Peyer's patch (tissue), 4 donors: ENCODE data around the gene FRMPD4.

Experiments used
- POLR2A ChIP-seq, 2 donors: fragments of 450-650 bp; IDR thresholded peaks; one replicate each; pipeline ENCODE4 v1.5.1; 2017; ENCODE audit warnings: antibody characterized with exemption in 2 of 2, mild to moderate bottlenecking in 2 of 2, moderate library complexity in 2 of 2
- TF ChIP-seq, protein P1 (sequence below), 6 experiments: fragments of 450-650 bp in 4 of 6; fragments of 200-600 bp in 2 of 6; sonication (generic) in 1 of 6; IDR thresholded peaks; one replicate each; pipeline ENCODE4 v1.5.1; 2017 to 2019; ENCODE audit warnings: antibody characterized with exemption in 6 of 6, mild to moderate bottlenecking in 3 of 6, moderate library complexity in 1 of 6

DNA sequence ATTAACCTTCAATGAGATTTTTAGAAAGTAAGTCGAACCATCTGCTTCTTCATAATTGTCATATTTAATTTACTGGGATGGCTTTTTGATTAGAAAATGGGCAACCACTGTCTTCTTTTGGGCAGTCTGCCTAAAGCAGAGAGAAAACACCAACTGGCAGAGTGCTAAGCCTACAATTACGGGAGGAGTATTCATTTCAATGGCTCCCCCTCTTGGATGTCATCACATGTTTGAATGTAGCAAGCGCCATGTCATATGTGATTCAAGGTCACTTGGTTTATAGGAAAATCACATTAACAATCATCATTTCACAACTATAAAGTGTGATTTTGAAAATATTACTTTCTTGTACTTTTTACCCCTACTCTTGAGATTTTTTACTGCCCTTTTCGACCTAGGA lies 261.9 kb downstream of the FRMPD4 start:
- TF ChIP-seq, protein P1, sequence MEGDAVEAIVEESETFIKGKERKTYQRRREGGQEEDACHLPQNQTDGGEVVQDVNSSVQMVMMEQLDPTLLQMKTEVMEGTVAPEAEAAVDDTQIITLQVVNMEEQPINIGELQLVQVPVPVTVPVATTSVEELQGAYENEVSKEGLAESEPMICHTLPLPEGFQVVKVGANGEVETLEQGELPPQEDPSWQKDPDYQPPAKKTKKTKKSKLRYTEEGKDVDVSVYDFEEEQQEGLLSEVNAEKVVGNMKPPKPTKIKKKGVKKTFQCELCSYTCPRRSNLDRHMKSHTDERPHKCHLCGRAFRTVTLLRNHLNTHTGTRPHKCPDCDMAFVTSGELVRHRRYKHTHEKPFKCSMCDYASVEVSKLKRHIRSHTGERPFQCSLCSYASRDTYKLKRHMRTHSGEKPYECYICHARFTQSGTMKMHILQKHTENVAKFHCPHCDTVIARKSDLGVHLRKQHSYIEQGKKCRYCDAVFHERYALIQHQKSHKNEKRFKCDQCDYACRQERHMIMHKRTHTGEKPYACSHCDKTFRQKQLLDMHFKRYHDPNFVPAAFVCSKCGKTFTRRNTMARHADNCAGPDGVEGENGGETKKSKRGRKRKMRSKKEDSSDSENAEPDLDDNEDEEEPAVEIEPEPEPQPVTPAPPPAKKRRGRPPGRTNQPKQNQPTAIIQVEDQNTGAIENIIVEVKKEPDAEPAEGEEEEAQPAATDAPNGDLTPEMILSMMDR (IDR thresholded peaks at IDR 0.05) = no peak
- no peak for TF ChIP-seq POLR2A (IDR thresholded peaks at IDR 0.05)
